Activated CD4-positive, CD25-positive, alpha-beta regulatory T cell (primary cell): Measurements from ENCODE around the gene SYNPO2L.
"Not testable (repeated sequence)": the region's sequence is repeated elsewhere in the genome, so short reads cannot be mapped to it uniquely, and the experiment has no call there.

Experiments used
- DNase-seq, 4 experiments: peaks; one replicate each; lab custom pipeline; 2025; lab: John Stamatoyannopoulos, UW

Gene SYNPO2L

DNA sequence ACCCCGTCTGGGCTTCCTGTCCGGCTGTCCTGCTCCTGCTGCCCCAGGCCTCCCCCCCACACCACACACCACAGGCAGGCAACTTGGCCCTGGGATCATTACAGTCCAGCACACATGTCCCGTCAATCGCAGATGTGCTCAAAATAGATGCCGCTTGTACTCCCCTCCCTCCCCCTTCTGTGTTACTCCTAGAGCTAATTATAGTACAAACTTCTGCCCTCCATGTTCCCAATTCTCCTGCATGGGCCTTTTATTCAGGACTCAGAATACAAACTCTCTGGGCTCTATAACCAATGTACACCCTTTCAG is at the start of gene SYNPO2L:
Gene SYNPO2L, minus strand, starts transcription at position 40 of the 309 bp plus-strand sequence. CDS start 107 bp downstream, outside the sequence.
- no peak for DNase-seq

DNA sequence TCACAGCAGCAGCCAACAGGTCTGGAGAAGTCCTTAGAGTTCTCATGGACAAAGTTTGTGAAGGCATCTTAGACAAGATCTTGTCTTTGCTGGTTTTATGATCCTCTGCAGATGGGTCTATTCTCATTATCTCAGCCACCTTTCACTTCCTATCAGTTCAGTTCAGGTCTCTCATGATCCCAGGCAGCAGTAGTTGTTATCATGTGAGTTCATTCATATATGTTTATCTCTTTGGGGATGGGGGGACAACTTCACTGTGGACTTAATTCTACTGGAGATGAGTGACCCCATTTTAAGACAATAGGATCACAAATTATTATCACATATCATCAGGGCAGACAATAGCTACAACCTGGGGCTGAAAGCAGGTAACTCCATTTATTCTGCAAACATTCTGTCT is 48.1 kb upstream of the SYNPO2L start:
- DNase-seq, result not testable (repeated sequence)

DNA sequence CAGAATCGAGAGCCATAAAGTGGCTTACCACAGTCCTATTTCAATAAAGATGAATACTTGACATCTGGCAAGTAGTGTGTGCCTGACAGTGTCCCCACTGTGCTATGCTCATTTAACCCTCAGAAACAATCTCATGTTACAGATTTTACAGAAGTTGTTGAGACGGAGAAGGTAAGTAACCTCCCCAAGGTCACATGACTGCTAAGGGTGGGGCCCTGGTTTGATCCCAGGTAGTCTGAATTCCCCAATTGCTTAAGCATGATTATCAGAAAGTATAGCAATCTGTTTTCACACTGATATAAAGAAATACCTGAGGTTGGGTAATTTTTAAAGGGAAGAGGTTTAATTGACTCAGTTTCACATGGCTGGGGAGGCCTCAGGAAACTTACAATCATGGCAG is 43.0 kb upstream of the SYNPO2L start:
- not testable (repeated sequence) for DNase-seq

- not testable (repeated sequence) for DNase-seq
Observed at GRCh38 chr10:73697675-73698159, 41.9 kb upstream of the SYNPO2L start, which contains the start of gene AGAP5. Gene AGAP5, minus strand, starts transcription at chr10:73698109. Its CDS starts 354 bp downstream, at chr10:73697755.

- DNase-seq, result not testable (repeated sequence)
Observed at GRCh38 chr10:73695302-73695701, 39.5 kb upstream of the SYNPO2L start.

DNA sequence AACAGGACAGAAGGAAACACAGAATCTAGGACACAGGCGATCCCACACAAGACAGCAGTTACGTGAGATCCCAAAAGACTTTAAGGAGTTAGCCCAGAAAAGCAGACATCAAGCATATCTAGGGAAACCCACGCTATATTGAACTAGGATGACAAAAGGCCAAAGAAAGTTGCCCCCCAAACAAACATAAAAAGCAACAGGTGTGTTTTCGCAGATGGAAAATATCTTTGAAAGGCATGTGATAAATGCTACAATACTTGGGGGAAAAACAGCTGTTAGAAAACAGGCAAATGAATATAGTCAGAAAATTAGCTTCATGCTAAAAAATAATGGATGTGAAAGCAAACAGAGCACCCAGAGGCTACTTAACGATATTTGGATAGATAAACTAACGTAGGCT is 34.9 kb upstream of the SYNPO2L start:
- DNase-seq, result not testable (repeated sequence)

DNA sequence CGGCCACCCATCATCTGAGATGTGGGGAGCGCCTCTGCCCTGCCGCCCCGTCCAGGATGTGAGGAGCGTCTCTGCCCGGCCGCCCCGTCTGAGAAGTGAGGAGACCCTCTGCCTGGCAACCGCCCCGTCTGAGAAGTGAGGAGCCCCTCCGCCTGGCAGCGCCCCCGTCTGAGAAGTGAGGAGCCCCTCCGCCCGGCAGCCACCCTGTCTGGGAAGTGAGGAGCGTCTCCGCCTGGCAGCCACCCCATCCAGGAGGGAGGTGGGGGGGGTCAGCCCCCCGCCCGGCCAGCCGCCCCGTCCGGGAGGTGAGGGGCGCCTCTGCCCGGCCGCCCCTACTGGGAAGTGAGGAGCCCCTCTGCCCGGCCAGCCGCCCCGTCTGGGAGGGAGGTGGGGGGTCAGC is 33.8 kb upstream of the SYNPO2L start:
- not testable (repeated sequence) for DNase-seq

DNA sequence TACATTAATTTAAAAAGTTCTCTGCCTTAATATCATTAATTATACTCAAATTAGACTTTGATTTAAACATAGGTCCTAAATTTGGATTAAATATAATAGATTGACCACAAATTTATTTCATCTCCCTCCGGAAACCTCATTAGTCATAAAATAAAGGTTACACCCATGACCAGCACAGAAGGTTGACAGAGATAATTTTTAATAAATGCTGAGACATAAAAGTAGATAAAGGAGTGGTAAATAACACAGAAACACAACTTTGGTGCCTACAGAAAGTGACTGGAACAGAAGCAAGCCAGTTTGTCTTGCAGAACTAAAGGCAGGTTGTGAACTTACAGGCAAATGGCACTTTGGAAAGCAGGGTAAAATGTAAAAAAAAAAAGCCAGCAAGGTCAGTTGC is 31.8 kb upstream of the SYNPO2L start:
- DNase-seq, result not testable (repeated sequence)

DNA sequence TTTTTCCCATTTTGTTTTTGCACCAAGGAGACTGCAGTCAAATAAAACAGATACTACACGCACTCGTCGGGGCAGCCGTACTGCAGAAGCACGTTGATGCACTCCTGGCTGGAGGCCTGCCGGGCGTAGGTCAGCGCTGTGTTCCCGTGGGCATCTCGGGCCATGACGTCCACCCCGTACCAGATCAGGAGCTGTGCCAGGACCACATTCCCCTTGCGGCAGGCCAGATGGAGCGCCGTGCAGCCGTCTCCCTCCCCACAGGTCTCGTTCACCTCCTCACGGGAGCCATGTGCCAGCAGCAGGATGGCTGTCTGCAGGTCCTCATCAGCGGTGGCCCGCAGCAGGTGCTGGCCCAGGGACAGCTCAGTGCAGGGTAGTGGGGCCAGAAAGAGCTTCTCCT is 18.7 kb upstream of the SYNPO2L start:
- not testable (repeated sequence) for DNase-seq

DNA sequence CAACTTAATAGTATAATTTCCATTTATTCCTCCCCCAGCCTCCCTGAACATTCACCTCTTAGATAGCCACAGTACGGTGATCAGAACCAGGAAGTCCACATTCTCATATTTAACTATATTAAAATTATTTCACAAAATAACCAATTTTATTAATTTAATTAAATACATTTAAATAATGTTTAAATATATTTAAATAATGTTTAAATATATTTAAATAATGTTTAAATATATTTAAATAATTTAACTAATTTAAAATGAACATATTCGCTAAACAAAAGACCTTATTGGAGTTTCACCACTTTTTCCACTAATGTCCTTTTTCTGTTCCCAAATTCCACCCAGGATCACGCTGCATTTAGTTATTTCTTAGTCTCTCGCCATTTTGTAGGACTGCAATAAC is 12.5 kb upstream of the SYNPO2L start:
- DNase-seq, result not testable (repeated sequence)

GRCh38 chr10:73666153-73666809 is 10.5 kb upstream of the SYNPO2L start:
- not testable (repeated sequence) for DNase-seq

GRCh38 chr10:73665581-73665980 is 9.8 kb upstream of the SYNPO2L start:
- not testable (repeated sequence) for DNase-seq

GRCh38 chr10:73664156-73665040 is 8.6 kb upstream of the SYNPO2L start:
- DNase-seq, result not testable (repeated sequence)

DNA sequence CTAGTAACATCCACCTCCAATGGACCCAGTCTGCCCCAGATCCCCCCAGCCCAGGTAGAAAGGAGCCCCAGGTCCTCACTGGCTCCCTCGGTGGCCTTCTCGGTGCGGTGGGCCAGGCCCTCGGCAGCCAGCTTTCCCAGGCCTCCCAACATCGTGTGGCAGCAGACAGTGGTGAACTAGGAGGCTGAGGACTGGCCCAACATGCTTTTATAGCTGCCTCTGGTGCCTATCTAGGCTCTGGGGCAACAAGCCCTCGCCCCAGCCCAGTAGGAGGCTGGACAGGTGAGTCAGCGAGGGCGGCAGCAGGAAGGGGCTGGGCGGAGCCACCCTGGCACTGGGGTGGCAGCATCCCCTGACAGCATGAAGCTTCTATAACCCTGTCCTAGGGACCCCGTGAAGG is 7.8 kb upstream of the SYNPO2L start:
- DNase-seq, result not testable (repeated sequence)

DNA sequence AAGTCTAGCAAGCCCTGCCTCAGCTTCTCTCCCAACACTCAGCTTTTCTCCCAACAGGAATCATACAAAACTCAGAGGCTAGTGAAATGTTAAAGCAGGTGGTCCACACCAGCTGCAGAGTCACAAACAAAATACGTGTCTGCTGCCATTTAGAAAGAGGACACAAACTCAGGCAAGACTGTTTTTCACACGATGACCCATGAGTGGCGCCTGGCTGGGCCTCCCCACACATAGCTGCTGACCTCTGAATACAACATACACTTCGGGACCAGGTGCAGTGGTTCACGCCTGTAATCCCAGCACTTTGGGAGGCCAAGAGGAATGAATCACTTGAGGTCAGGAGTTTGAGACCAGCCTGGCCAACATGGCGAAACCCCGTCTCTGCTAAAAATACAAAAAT is 6.9 kb upstream of the SYNPO2L start:
- DNase-seq, result not testable (repeated sequence)

GRCh38 chr10:73655257-73655989 is 406 bp downstream of the SYNPO2L start:
- DNase-seq, result no peak

- no peak for DNase-seq
Observed at GRCh38 chr10:73653701-73654100, 2.1 kb downstream of the SYNPO2L start.

GRCh38 chr10:73653195-73653594 is 2.6 kb downstream of the SYNPO2L start:
- no peak for DNase-seq

DNA sequence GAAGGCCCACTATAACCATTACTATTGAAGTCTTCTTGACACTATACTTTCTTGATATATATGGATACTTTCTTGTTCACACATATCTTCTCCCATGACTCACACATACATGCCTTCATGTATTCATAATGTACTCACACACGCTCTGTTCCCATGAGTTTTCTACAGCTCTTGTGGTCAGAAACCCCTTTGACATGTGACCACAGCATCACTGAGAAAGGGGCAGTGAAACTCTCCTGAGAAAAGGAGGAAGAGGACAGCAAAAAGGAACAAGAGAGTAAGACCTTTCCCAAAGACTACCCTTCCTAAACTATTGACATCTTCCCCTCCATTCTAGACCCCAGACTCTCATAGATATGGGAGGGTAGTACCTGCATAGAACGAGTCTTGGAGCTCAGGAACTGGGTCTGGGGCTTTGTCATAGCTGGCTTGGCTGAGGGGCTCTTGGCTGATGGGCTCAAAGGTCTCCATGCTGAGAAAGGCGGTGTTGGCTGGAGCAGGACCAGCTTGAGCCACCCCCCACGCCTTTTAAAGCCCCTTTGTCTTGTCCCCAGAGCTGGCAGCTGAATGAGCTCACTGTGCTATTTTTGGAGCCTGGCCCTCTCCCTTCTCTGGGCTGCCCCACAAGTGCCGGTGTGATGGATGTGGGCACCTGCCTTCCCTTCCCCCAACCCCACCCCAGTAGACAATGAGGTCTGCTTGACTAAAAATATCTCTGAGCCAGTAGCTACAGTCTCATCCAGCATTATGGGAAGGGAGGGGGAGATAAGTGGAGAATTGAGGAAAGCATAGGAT is 5.1 kb downstream of the SYNPO2L start:
- DNase-seq, result no peak

DNA sequence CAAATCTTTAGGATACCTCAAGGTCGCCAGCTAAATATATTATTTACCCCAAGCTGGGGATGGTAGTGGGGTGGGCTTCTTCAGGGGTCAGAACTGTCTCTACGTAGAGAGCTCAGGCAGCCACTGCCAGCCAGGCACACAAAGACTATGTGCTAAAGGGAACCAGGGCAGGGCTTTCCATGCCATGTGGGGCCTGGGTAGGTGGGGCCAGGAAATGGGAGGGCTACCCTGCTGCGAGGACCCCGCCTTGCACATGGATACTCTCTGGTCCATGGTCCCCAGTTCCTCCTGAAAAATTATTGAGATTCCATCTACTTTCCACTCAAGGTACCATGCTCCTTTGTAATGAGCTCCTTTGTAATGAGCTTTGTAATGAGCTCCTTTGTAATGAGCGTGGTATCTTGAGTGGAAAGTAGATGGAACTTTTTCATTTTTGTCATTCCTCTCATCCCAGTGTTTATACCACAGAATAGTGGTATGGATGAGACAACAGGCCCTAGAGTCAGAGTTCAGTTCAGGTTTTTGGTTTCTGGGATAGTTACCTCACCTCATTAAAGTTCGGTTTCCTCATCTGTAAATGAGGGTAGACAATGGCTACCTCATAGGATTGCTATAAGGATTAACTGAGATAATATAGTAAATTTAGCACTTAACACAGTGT is 5.8 kb downstream of the SYNPO2L start:
- DNase-seq, result no peak
